IMR-90 (cell line): Measurements from ENCODE around the gene USH2A. TPM values are rescaled to one million over a fixed set of nuclear protein-coding genes. Genes with fewer than 3 reads are reported as not detected.

Experiments
- ATAC-seq: fragments of 200-7000 bp; cut with Tn5 transposase; 2 replicates; pipeline ENCODE4 v1.9.1; 2020; ENCODE audit warnings: low read depth, mild to moderate bottlenecking, moderate library complexity
- BruUV-seq: library from RNA; stranded (reverse); fragments of 400-500 nt; replicated peaks from 2 replicates; lab custom pipeline; 2021; lab: Mats Ljungman, UMichigan
- CTCF ChIA-PET: fragments of 300-600 bp; formaldehyde crosslinking; extraction: SDS; loops from one replicate; lab custom pipeline; 2021; ENCODE audit warnings: antibody characterized with exemption; lab: Yijun Ruan, JAX
- POLR2A ChIA-PET: fragments of 300-600 bp; sonication (Branson Sonifier 250); formaldehyde crosslinking; loops from one replicate; lab custom pipeline; 2022; ENCODE audit warnings: antibody characterized with exemption; ENCODE audit not compliant: unreplicated experiment; lab: Charles Lee
- DNase-seq: peaks from one replicate; pipeline ENCODE4 v3.0.0; 2013
- H2AFZ ChIP-seq: replicated peaks from 2 replicates; pipeline ENCODE3; 2013; ENCODE audit warnings: low read length, mild to moderate bottlenecking; ENCODE audit not compliant: poor library complexity
- H2AK5ac ChIP-seq: 2 replicates; pipeline ENCODE4 v1.6.1; 2013; ENCODE audit warnings: low read depth, low read length, inconsistent platforms
- H2AK9ac ChIP-seq: replicated peaks from 2 replicates; pipeline ENCODE3; 2013; ENCODE audit warnings: mild to moderate bottlenecking, low read depth, low read length, moderate library complexity; ENCODE audit not compliant: poor library complexity
- H2BK120ac ChIP-seq: 2 replicates; pipeline ENCODE4 v1.6.1; 2013; ENCODE audit warnings: low read depth, low read length, inconsistent platforms
- H2BK15ac ChIP-seq: 3 replicates; pipeline ENCODE4 v1.6.1; 2013; ENCODE audit warnings: low read depth, low read length, inconsistent platforms
- H2BK20ac ChIP-seq: 2 replicates; pipeline ENCODE4 v1.6.1; 2013; ENCODE audit warnings: low read depth, mild to moderate bottlenecking, inconsistent platforms, low read length, moderate library complexity
- H2BK5ac ChIP-seq: 2 replicates; pipeline ENCODE4 v1.6.1; 2013; ENCODE audit warnings: mild to moderate bottlenecking, low read depth, low read length, inconsistent platforms; ENCODE audit not compliant: poor library complexity, severe bottlenecking
- H3K14ac ChIP-seq: replicated peaks from 2 replicates; pipeline ENCODE4 v1.6.1; 2013; ENCODE audit warnings: low read depth, low read length, inconsistent platforms
- H3K18ac ChIP-seq: 2 replicates; pipeline ENCODE4 v1.6.1; 2013; ENCODE audit warnings: low read depth, low read length, control low read depth
- H3K23ac ChIP-seq: 2 replicates; pipeline ENCODE4 v1.6.1; 2013; ENCODE audit warnings: low read depth, low read length, inconsistent platforms
- H3K27ac ChIP-seq: 2 replicates; pipeline ENCODE4 v1.5.1; 2013; ENCODE audit warnings: mild to moderate bottlenecking, control low read depth, low read length; ENCODE audit not compliant: insufficient read depth
- H3K27me3 ChIP-seq: 2 replicates; pipeline ENCODE4 v1.6.1; 2013; ENCODE audit warnings: low read length; ENCODE audit not compliant: control insufficient read depth, insufficient read depth
- H3K36me3 ChIP-seq: 2 replicates; pipeline ENCODE4 v1.6.1; 2013; ENCODE audit warnings: low read length, mixed read lengths; ENCODE audit not compliant: control insufficient read depth, insufficient read depth
- H3K4ac ChIP-seq: 2 replicates; pipeline ENCODE4 v1.6.1; 2013; ENCODE audit warnings: low read depth, low read length, inconsistent platforms
- H3K4me1 ChIP-seq: 2 replicates; pipeline ENCODE4 v1.6.1; 2013; ENCODE audit warnings: low read length, mixed read lengths; ENCODE audit not compliant: control insufficient read depth, insufficient read depth
- H3K4me2 ChIP-seq: 2 replicates; pipeline ENCODE4 v1.6.1; 2013; ENCODE audit warnings: low read depth, mild to moderate bottlenecking, control low read depth, low read length, moderate library complexity
- H3K4me3 ChIP-seq: 2 replicates; pipeline ENCODE4 v1.5.1; 2013; ENCODE audit warnings: low read depth, mild to moderate bottlenecking, control low read depth, low read length, moderate library complexity; ENCODE audit not compliant: insufficient read depth
- H3K56ac ChIP-seq: 2 replicates; pipeline ENCODE4 v1.6.1; 2013; ENCODE audit warnings: low read length, inconsistent platforms; ENCODE audit not compliant: insufficient read depth; ENCODE audit errors: extremely low read depth
- H3K79me1 ChIP-seq, 2 experiments: 2 replicates each; pipeline ENCODE4 v1.6.1; 2013; ENCODE audit warnings: low read length in 2 of 2, inconsistent platforms in 1 of 2, low read depth in 1 of 2
- H3K9ac ChIP-seq: 2 replicates; pipeline ENCODE4 v1.6.1; 2013; ENCODE audit warnings: low read depth, low read length, control low read depth
- H3K9me1 ChIP-seq: 2 replicates; pipeline ENCODE4 v1.6.1; 2013; ENCODE audit warnings: low read length, inconsistent platforms; ENCODE audit not compliant: insufficient read depth
- H3K9me3 ChIP-seq: 2 replicates; pipeline ENCODE4 v1.6.1; 2013; ENCODE audit warnings: low read length; ENCODE audit not compliant: control insufficient read depth, insufficient read depth
- H4K20me1 ChIP-seq: 2 replicates; pipeline ENCODE4 v1.6.1; 2013; ENCODE audit warnings: low read length, inconsistent platforms; ENCODE audit not compliant: insufficient read depth
- H4K5ac ChIP-seq: 2 replicates; pipeline ENCODE4 v1.6.1; 2013; ENCODE audit warnings: mild to moderate bottlenecking, low read depth, low read length, control low read depth
- H4K8ac ChIP-seq, 2 experiments: 2 replicates each; pipeline ENCODE4 v1.6.1; 2013; ENCODE audit warnings: low read depth in 2 of 2, low read length in 2 of 2, control low read depth in 1 of 2, inconsistent platforms in 1 of 2
- H4K91ac ChIP-seq: 2 replicates; pipeline ENCODE4 v1.6.1; 2013; ENCODE audit warnings: low read depth, low read length, inconsistent platforms; ENCODE audit not compliant: insufficient read depth
- BHLHE40 ChIP-seq: fragments of 150-350 bp; IDR thresholded peaks from 2 replicates; pipeline ENCODE4 v1.6.1; 2016; ENCODE audit warnings: mild to moderate bottlenecking, low read depth, low read length
- CEBPB ChIP-seq: IDR thresholded peaks from 2 replicates; pipeline ENCODE4 v1.6.1; 2012; ENCODE audit warnings: low read depth, low read length, improper control_type of control experiment
- CHD1 ChIP-seq: IDR thresholded peaks from 2 replicates; pipeline ENCODE4 v1.6.1; 2012; ENCODE audit warnings: low read depth, low read length, improper control_type of control experiment
- FOS ChIP-seq: fragments of 150-350 bp; IDR thresholded peaks from 2 replicates; pipeline ENCODE4 v1.6.1; 2016; ENCODE audit warnings: low read depth, low read length
- MAFK ChIP-seq: IDR thresholded peaks from 2 replicates; pipeline ENCODE4 v1.6.1; 2012; ENCODE audit warnings: low read depth, low read length, improper control_type of control experiment
- MAZ ChIP-seq: IDR thresholded peaks from 2 replicates; pipeline ENCODE4 v1.6.1; 2012; ENCODE audit warnings: low read depth, mild to moderate bottlenecking, low read length, improper control_type of control experiment, moderate library complexity, borderline replicate concordance
- MXI1 ChIP-seq: IDR thresholded peaks from 2 replicates; pipeline ENCODE4 v1.6.1; 2012; ENCODE audit warnings: low read depth, mild to moderate bottlenecking, low read length, moderate library complexity, borderline replicate concordance
- NFE2L2 ChIP-seq: fragments of 150-350 bp; IDR thresholded peaks from 2 replicates; pipeline ENCODE4 v1.6.1; 2016; ENCODE audit warnings: low read depth, mild to moderate bottlenecking, low read length
- POLR2A ChIP-seq: IDR thresholded peaks from 2 replicates; pipeline ENCODE4 v1.6.1; 2012; ENCODE audit warnings: mild to moderate bottlenecking, low read depth, low read length
- RAD21 ChIP-seq: IDR thresholded peaks from 2 replicates; pipeline ENCODE4 v1.6.1; 2012; ENCODE audit warnings: low read length, improper control_type of control experiment
- RCOR1 ChIP-seq: IDR thresholded peaks from 2 replicates; pipeline ENCODE4 v1.6.1; 2012; ENCODE audit warnings: mild to moderate bottlenecking, low read length, improper control_type of control experiment; ENCODE audit not compliant: insufficient replicate concordance
- SMC3 ChIP-seq: fragments of 150-350 bp; IDR thresholded peaks from 2 replicates; pipeline ENCODE4 v1.6.1; 2016; ENCODE audit warnings: low read depth, mild to moderate bottlenecking, antibody characterized with exemption, low read length, moderate library complexity
- WGBS, 2 experiments: methylation state at CpG; one replicate each; pipeline versions ENCODE4 v1.1.5 to v1.1.7; 2013; ENCODE audit warnings: missing lambda C conversion rate in 2 of 2; ENCODE audit not compliant: insufficient read length in 1 of 2; ENCODE audit errors: extremely low coverage in 2 of 2; 5-methylcytosine and 5-hydroxymethylcytosine counted together
- dilution Hi-C: fragments of 300-500 bp; cut with HindIII; formaldehyde crosslinking; loops from one replicate; pipeline ENCODE4 v1.14.3; 2018; ENCODE audit warnings: low sequenced_read_pairs; ENCODE audit not compliant: unreplicated experiment
- in situ Hi-C: fragments of 300-500 bp; cut with MboI; formaldehyde crosslinking; loops from 3 replicates; pipeline ENCODE4 v1.14.3; 2019; ENCODE audit warnings: low sequenced_read_pairs, inconsistent platforms, mixed read lengths
- intact Hi-C: fragments of 100-400 bp; cut with micrococcal nuclease; formaldehyde crosslinking; loops from 2 replicates; pipeline ENCODE4 v1.10.0; 2022
- polyA plus RNA-seq, 3 experiments: library from polyadenylated mRNA; depleted of rRNA; stranded (reverse); fragments of >200 nt; gene quantifications; 2 replicates each; pipeline ENCODE4 v1.2.3, GENCODE V29; 2012; ENCODE audit warnings: low replicate concordance in 1 of 3
- total RNA-seq: library from RNA; depleted of rRNA; stranded (reverse); fragments of >200 nt; gene quantifications from 2 replicates; pipeline ENCODE4 v1.2.3, GENCODE V29; 2012
- TF ChIP-seq, protein P1 (sequence below): conservative IDR thresholded peaks from 2 replicates; pipeline ENCODE4 v1.5.1; 2012; ENCODE audit warnings: mild to moderate bottlenecking, low read depth, low read length, improper control_type of control experiment
- TF ChIP-seq, protein P2 (sequence below): fragments of 150-350 bp; IDR thresholded peaks from 2 replicates; pipeline ENCODE4 v1.6.1; 2017; ENCODE audit warnings: mild to moderate bottlenecking, antibody characterized with exemption, low read length, low read depth
- TF ChIP-seq, protein P3 (sequence below): fragments of 150-350 bp; IDR thresholded peaks from 2 replicates; pipeline ENCODE4 v1.6.1; 2016; ENCODE audit warnings: low read depth, mild to moderate bottlenecking, low read length, moderate library complexity, borderline replicate concordance

Gene USH2A
- total and polyA plus RNA-seq, 2 of the 4 experiments (the other 2 are of a cell fraction), result under 0.01 to 0.02 TPM

DNA sequence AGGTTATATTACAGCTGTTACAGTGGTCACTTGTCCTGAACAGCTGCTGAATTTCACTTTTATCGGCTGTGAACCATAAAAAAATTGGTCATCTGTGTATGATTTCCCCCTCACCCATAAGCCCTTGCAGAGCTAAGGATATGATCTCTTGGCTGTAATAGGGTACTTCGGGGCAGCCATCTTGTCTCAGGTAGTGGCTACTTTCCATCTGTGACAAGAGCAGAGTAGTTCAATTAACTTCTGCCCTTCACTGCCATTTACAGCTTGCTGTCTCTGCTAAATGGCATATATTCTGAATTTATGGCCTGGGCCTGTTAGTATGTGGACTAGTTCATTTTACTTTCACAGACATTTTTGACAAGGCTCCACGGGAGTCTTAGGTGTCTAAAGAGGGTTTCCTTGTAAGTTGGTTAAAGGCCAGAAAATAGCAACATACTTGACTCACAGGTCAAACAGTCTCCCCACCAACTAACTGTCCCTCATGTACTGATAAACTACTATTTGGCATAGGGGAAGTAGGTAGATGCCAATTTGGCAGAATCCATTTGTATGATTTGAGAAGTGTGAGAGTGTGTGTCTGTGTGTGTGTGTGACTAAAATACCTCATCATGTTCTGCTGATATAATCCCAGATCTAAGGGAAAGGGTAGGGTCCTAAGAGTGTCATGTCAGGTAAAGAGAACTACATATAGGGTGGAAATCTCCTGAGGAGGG lies 704.5 kb downstream of the USH2A start:
- H3K9me3 ChIP-seq, result no peaks in the 10 kb centered on the region
- no peaks in the 10 kb centered on the region for H3K36me3 ChIP-seq
- no TSS peak for BruUV-seq
- H2AK9ac ChIP-seq, result no peak overlapping the region
- peak overlapping the region; percentile 83 for H2BK20ac ChIP-seq
- ChIA-PET POLR2A (no interaction called here), CTCF (no interaction called here)
- ATAC-seq (no peak), DNase-seq (no peak)
- peak overlapping the region; percentile 83 for H2BK5ac ChIP-seq
- H3K18ac ChIP-seq, result peak overlapping the region; percentile 17; the same call in 1 of the 2 replicates
- in situ Hi-C loops, result no loop called here
- H2BK15ac ChIP-seq, result peak overlapping the region; percentile 31; the same call in 1 of the 3 replicates
- H2AFZ ChIP-seq, result peak overlapping the region; percentile 71
- H3K14ac ChIP-seq, result peak overlapping the region; percentile 55
- H4K5ac ChIP-seq, result peak overlapping the region; percentile 12; the same call in 1 of the 2 replicates
- H3K9ac ChIP-seq, result no peak overlapping the region
- dilution Hi-C loops, result no loop called here
- peaks cover 2% of the 10 kb centered on the region; the same call in 1 of the 2 replicates for H3K4me1 ChIP-seq
- H3K4ac ChIP-seq, result peak overlapping the region; percentile 68
- no peak overlapping the region for H3K4me2 ChIP-seq
- no peak overlapping the region for H3K27ac ChIP-seq
- H3K27me3 ChIP-seq, result no peaks in the 10 kb centered on the region
- no peak overlapping the region for H3K56ac ChIP-seq
- H3K4me3 ChIP-seq, result no peak overlapping the region
- H4K20me1 ChIP-seq, result no peaks in the 10 kb centered on the region
- peak overlapping the region; percentile 7; the same call in 1 of the 2 replicates for H3K23ac ChIP-seq
- H4K91ac ChIP-seq, result peak overlapping the region; percentile 17
- intact Hi-C loops, result no loop called here
- H3K79me1 ChIP-seq, result no peaks in the 10 kb centered on the region
- peak overlapping the region in 1 of 2 experiments; percentile 26; a peak in 1 of 4 replicates for H4K8ac ChIP-seq
- WGBS, 2 experiments, result no CpG with 5 or more reads among the region's 3 CpGs
- peak overlapping the region; percentile 7; the same call in 1 of the 2 replicates for H2AK5ac ChIP-seq
- H2BK120ac ChIP-seq, result peak overlapping the region; percentile 84
- H3K9me1 ChIP-seq, result 0 out of 2 replicates have a peak, but pooled peaks cover 3% of the 10 kb centered on the region
- TF ChIP-seq MAZ (no peak), NFE2L2 (no peak), RCOR1 (no peak), MAFK (no peak), CHD1 (no peak), SMC3 (no peak), FOS (no peak), BHLHE40 (no peak), POLR2A (no peak), MXI1 (no peak), RAD21 (no peak), CEBPB (no peak)
- TF ChIP-seq, protein P1, sequence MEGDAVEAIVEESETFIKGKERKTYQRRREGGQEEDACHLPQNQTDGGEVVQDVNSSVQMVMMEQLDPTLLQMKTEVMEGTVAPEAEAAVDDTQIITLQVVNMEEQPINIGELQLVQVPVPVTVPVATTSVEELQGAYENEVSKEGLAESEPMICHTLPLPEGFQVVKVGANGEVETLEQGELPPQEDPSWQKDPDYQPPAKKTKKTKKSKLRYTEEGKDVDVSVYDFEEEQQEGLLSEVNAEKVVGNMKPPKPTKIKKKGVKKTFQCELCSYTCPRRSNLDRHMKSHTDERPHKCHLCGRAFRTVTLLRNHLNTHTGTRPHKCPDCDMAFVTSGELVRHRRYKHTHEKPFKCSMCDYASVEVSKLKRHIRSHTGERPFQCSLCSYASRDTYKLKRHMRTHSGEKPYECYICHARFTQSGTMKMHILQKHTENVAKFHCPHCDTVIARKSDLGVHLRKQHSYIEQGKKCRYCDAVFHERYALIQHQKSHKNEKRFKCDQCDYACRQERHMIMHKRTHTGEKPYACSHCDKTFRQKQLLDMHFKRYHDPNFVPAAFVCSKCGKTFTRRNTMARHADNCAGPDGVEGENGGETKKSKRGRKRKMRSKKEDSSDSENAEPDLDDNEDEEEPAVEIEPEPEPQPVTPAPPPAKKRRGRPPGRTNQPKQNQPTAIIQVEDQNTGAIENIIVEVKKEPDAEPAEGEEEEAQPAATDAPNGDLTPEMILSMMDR, result no peak
- TF ChIP-seq, protein P2, sequence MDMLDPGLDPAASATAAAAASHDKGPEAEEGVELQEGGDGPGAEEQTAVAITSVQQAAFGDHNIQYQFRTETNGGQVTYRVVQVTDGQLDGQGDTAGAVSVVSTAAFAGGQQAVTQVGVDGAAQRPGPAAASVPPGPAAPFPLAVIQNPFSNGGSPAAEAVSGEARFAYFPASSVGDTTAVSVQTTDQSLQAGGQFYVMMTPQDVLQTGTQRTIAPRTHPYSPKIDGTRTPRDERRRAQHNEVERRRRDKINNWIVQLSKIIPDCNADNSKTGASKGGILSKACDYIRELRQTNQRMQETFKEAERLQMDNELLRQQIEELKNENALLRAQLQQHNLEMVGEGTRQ, result no peak
- TF ChIP-seq, protein P3, sequence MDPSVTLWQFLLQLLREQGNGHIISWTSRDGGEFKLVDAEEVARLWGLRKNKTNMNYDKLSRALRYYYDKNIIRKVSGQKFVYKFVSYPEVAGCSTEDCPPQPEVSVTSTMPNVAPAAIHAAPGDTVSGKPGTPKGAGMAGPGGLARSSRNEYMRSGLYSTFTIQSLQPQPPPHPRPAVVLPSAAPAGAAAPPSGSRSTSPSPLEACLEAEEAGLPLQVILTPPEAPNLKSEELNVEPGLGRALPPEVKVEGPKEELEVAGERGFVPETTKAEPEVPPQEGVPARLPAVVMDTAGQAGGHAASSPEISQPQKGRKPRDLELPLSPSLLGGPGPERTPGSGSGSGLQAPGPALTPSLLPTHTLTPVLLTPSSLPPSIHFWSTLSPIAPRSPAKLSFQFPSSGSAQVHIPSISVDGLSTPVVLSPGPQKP, result no peak
